Cardiac muscle cell (in vitro differentiated cells and primary cell): ENCODE data around the gene TMEM80. TPM values are rescaled to one million over a fixed set of nuclear protein-coding genes. Genes with fewer than 3 reads are reported as not detected.

ENCODE experiments used
- DNase-seq, 2 donors: peaks; one replicate each; pipeline versions ENCODE4 v3.0.0 to v3.0.0-alpha.2; 2010 to 2017; ENCODE audit warnings: low read depth in 1 of 2, low spot score in 1 of 2
- H3K27ac ChIP-seq: fragments of 200-600 bp; sonication (generic); 2 replicates; pipeline ENCODE4 v1.5.1; 2016
- H3K27me3 ChIP-seq: fragments of 200-600 bp; sonication (generic); 2 replicates; pipeline ENCODE4 v1.6.0; 2016; ENCODE audit warnings: control low read depth
- H3K36me3 ChIP-seq: fragments of 200-600 bp; sonication (generic); 2 replicates; pipeline ENCODE4 v1.5.1; 2016; ENCODE audit warnings: control low read depth
- H3K4me1 ChIP-seq: fragments of 200-600 bp; sonication (generic); 2 replicates; pipeline ENCODE4 v1.8.1; 2017; ENCODE audit warnings: low read depth, mild to moderate bottlenecking, mixed run types
- H3K4me3 ChIP-seq: fragments of 200-600 bp; sonication (generic); 2 replicates; pipeline ENCODE4 v1.5.1; 2016; ENCODE audit warnings: mild to moderate bottlenecking
- H3K9me3 ChIP-seq: fragments of 200-600 bp; sonication (generic); 2 replicates; pipeline ENCODE4 v1.5.1; 2017; ENCODE audit warnings: low read depth, mild to moderate bottlenecking, control low read depth
- CTCF ChIP-seq: IDR thresholded peaks from 2 replicates; pipeline ENCODE4 v1.5.1; 2012; ENCODE audit warnings: low read depth, mild to moderate bottlenecking, low read length
- polyA plus RNA-seq: library from polyadenylated mRNA; unstranded; fragments of >200 nt; fragmentation: Nextera tagmentation; extraction: Ambion mirVana; gene quantifications from 2 replicates; pipeline ENCODE4 v1.2.1, GENCODE V29; 2016
- total RNA-seq: library from RNA; depleted of rRNA; stranded (reverse); fragments of >200 nt; gene quantifications from 2 replicates; pipeline ENCODE4 v1.2.3, GENCODE V29; 2016

TMEM80 gene
- total and polyA plus RNA-seq, 2 experiments from 2014 or later, result 53.4 to 93.5 TPM

- H3K27ac ChIP-seq, result peak overlapping the region; percentile 91
- no peaks in the 10 kb centered on the region for H3K27me3 ChIP-seq
- no peaks in the 10 kb centered on the region for H3K9me3 ChIP-seq
- H3K4me1 ChIP-seq, result peaks cover 8% of the 10 kb centered on the region
- no peak for DNase-seq
- H3K4me3 ChIP-seq, result no peak overlapping the region
- TF ChIP-seq CTCF, result no peak
- H3K36me3 ChIP-seq, result no peaks in the 10 kb centered on the region
These were observed 35.3 kb upstream of the TMEM80 start for GRCh38 chr11:660281-660680.

GRCh38 chr11:660681-661444 lies 34.8 kb upstream of the TMEM80 start:
- TF ChIP-seq CTCF, result no peak
- Histone ChIP-seq H3K4me3 (no peak overlapping the region), H3K9me3 (no peaks in the 10 kb centered on the region), H3K4me1 (peaks cover 8% of the 10 kb centered on the region), H3K36me3 (peaks cover 2% of the 10 kb centered on the region), H3K27ac (peak overlapping the region; percentile 91), H3K27me3 (no peaks in the 10 kb centered on the region)
- no peak for DNase-seq

- peak; percentile 76 for TF ChIP-seq CTCF
These were observed 32.8 kb upstream of the TMEM80 start for GRCh38 chr11:662689-663274.

DNA sequence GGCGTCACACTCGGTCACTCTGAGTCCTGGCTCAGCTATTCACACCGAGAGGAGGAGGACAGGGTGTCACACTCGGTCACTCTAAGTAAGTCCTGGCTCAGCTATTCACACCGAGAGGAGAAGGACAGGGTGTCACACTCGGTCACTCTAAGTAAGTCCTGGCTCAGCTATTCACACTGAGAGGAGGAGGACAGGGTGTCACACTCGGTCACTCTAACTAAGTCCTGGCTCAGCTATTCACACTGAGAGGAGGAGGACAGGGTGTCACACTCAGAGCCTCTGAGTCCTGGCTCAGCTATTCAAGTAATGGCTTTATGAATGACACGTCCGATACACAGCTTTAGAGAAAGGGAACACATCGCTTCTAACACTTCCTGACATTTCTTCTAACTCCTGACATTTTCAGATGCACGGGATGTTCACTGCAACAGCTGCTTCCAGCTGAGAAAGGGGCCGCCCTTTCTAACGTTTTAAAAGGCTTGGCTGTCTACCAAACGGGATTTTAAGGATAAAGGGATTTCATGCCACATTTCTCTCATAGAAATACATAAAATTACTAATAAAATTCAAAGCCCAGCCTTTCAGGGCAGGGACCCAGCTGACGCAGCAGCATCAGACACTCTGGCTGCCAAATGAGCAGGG lies 30.4 kb upstream of the TMEM80 start:
- DNase-seq, result peak in 1 of 2 donors; percentile 8
- no peak for TF ChIP-seq CTCF
- Histone ChIP-seq H3K27me3 (no peaks in the 10 kb centered on the region), H3K4me3 (no peak overlapping the region), H3K4me1 (peaks cover 8% of the 10 kb centered on the region), H3K36me3 (peaks cover 2% of the 10 kb centered on the region), H3K27ac (no peak overlapping the region), H3K9me3 (no peaks in the 10 kb centered on the region)

More at GRCh38 chr11:662689-663274, 32.8 kb upstream of the TMEM80 start:
- Histone ChIP-seq H3K27ac (no peak overlapping the region), H3K4me1 (peaks cover 8% of the 10 kb centered on the region), H3K9me3 (no peaks in the 10 kb centered on the region), H3K36me3 (peaks cover 2% of the 10 kb centered on the region), H3K4me3 (no peak overlapping the region), H3K27me3 (no peaks in the 10 kb centered on the region)
- DNase-seq, result peak; percentile 57 to 68

GRCh38 chr11:665704-666281 lies 29.8 kb upstream of the TMEM80 start:
- Histone ChIP-seq H3K9me3 (no peaks in the 10 kb centered on the region), H3K4me1 (peaks cover 4% of the 10 kb centered on the region), H3K27ac (no peak overlapping the region), H3K27me3 (no peaks in the 10 kb centered on the region), H3K36me3 (peaks cover 2% of the 10 kb centered on the region), H3K4me3 (no peak overlapping the region)
- DNase-seq, result peak in 1 of 2 donors; percentile 45
- TF ChIP-seq CTCF, result no peak
